GM12878 (cell line): ENCODE data around the gene LRRC45. TPM values are rescaled to one million over a fixed set of nuclear protein-coding genes. Genes with fewer than 3 reads are reported as not detected.

ENCODE experiments used
- ATAC-seq: fragments of 200-7000 bp; cut with Tn5 transposase; 3 replicates; pipeline ENCODE4 v1.9.1; 2020; ENCODE audit warnings: mild to moderate bottlenecking, moderate library complexity
- BruUV-seq: library from RNA; stranded (reverse); fragments of 400-500 nt; replicated peaks from 2 replicates; lab custom pipeline; 2021; lab: Mats Ljungman, UMichigan
- CTCF ChIA-PET: fragments of 300-600 bp; sonication (Branson Sonifier 250); formaldehyde crosslinking; extraction: SDS; loops from one replicate; lab custom pipeline; 2021; ENCODE audit warnings: inconsistent platforms; lab: Yijun Ruan, JAX
- POLR2A ChIA-PET: fragments of 350-600 bp; formaldehyde crosslinking; extraction: SDS; loops from one replicate; lab custom pipeline; 2021; ENCODE audit warnings: inconsistent platforms; lab: Charles Lee
- RAD21 ChIA-PET: fragments of 300-600 bp; sonication (Branson Sonifier 250); formaldehyde crosslinking; loops from one replicate; lab custom pipeline; 2023; ENCODE audit warnings: antibody characterized with exemption; ENCODE audit not compliant: unreplicated experiment; lab: Charles Lee
- SMC1A ChIA-PET: fragments of 300-600 bp; sonication (Branson Sonifier 250); formaldehyde crosslinking; loops from one replicate; lab custom pipeline; 2023; ENCODE audit not compliant: unreplicated experiment, uncharacterized antibody; lab: Charles Lee
- DNase-seq: peaks from one replicate; pipeline ENCODE4 v3.0.0-alpha.2; 2011; ENCODE audit warnings: low read depth, low spot score
- FAIRE-seq: peaks from 3 replicates; lab custom pipeline; 2011; peaks lifted over from hg19 to GRCh38; lab: Jason Lieb, UNC
- H2AFZ ChIP-seq: 2 replicates; pipeline ENCODE4 v1.6.0; 2011; ENCODE audit warnings: low read depth, low read length, control low read depth; ENCODE audit not compliant: control insufficient read depth
- H3K27ac ChIP-seq: 2 replicates; pipeline ENCODE4 v1.5.1; 2011; ENCODE audit warnings: control low read depth; ENCODE audit not compliant: control insufficient read depth, insufficient read depth
- H3K27me3 ChIP-seq, 2 experiments: replicated peaks in 1 of 2; 2 replicates each; pipeline versions ENCODE4 v1.6.0 to v1.6.1; 2011; ENCODE audit warnings: low read length in 1 of 2; ENCODE audit not compliant: control insufficient read depth in 2 of 2, insufficient read depth in 2 of 2
- H3K36me3 ChIP-seq, 2 experiments: 2 replicates each; pipeline ENCODE4 v1.5.1; 2011; ENCODE audit warnings: low read length in 1 of 2; ENCODE audit not compliant: control insufficient read depth in 2 of 2, insufficient read depth in 2 of 2
- H3K4me1 ChIP-seq: 2 replicates; pipeline ENCODE4 v1.6.1; 2011; ENCODE audit warnings: mild to moderate bottlenecking, low read length, moderate library complexity, mixed read lengths; ENCODE audit not compliant: control insufficient read depth, insufficient read depth
- H3K4me2 ChIP-seq: 2 replicates; pipeline ENCODE4 v1.6.0; 2011; ENCODE audit warnings: control low read depth; ENCODE audit not compliant: control insufficient read depth, insufficient read depth
- H3K4me3 ChIP-seq: fragments of 200-600 bp; sonication (generic); 2 replicates; pipeline ENCODE4 v1.5.1; 2016
- H3K79me2 ChIP-seq: 2 replicates; pipeline ENCODE4 v1.6.0; 2011; ENCODE audit warnings: low read length; ENCODE audit not compliant: control insufficient read depth, insufficient read depth
- H3K9ac ChIP-seq: 2 replicates; pipeline ENCODE4 v1.8.0; 2011; ENCODE audit warnings: low read length, control low read depth, mixed read lengths; ENCODE audit not compliant: control insufficient read depth, insufficient read depth
- H3K9me3 ChIP-seq: replicated peaks from 3 replicates; pipeline ENCODE4 v1.5.1; 2011; ENCODE audit warnings: mild to moderate bottlenecking, low read length; ENCODE audit not compliant: control insufficient read depth, insufficient read depth
- H4K20me1 ChIP-seq: 2 replicates; pipeline ENCODE4 v1.6.0; 2011; ENCODE audit not compliant: control insufficient read depth, insufficient read depth
- GATAD2B ChIP-seq: fragments of 450-650 bp; conservative IDR thresholded peaks from 2 replicates; pipeline ENCODE4 v1.6.1; 2017; ENCODE audit warnings: low read depth, mild to moderate bottlenecking, moderate library complexity
- ZZZ3 ChIP-seq: IDR thresholded peaks from 2 replicates; pipeline ENCODE4 v1.6.1; 2011; ENCODE audit warnings: low read depth; ENCODE audit not compliant: control insufficient read depth, insufficient read length
- WGBS: methylation state at CpG from one replicate; pipeline ENCODE4 v1.1.6; 2016; ENCODE audit warnings: low lambda C conversion rate; ENCODE audit not compliant: insufficient replicate concordance, insufficient coverage; ENCODE audit errors: missing lambda C conversion rate; 5-methylcytosine and 5-hydroxymethylcytosine counted together
- in situ Hi-C: fragments of 300-500 bp; cut with MboI; formaldehyde crosslinking; loops from 9 replicates; pipeline ENCODE4 v1.14.3; 2018; ENCODE audit warnings: mixed read lengths
- intact Hi-C: fragments of 100-400 bp; cut with micrococcal nuclease; formaldehyde crosslinking; loops from one replicate; pipeline ENCODE4 v1.14.2; 2022; ENCODE audit not compliant: unreplicated experiment
- polyA plus RNA-seq, 11 experiments: library from polyadenylated mRNA; depleted of rRNA in 4 of 11; unstranded in 6 of 11; stranded (reverse) in 5 of 11; fragments of >200 nt; fragmentation: Nextera tagmentation in 4 of 11; fragmentation: Illumina TruSeq in 1 of 11; extraction: Ambion mirVana in 4 of 11; extraction: Trizol in 1 of 11; gene quantifications; 1 replicate in 1 of 11; 2 replicates in 10 of 11; pipeline versions ENCODE4 v1.2.1 to v1.2.3, GENCODE V29; 2011 to 2016; ENCODE audit warnings: inconsistent platforms in 2 of 11, missing spikeins in 2 of 11, low read depth in 1 of 11
- total RNA-seq, 4 experiments: library from RNA; depleted of rRNA in 3 of 4; stranded (reverse); fragments of >200 nt in 3 of 4; fragmentation: Illumina TruSeq in 1 of 4; extraction: Trizol in 1 of 4; gene quantifications; 2 replicates each; pipeline versions ENCODE4 v1.2.1 to v1.2.3, GENCODE V29; 2013 to 2021
- TF ChIP-seq, protein P1 (sequence below), 3 experiments: IDR thresholded peaks in 2 of 3; conservative IDR thresholded peaks in 1 of 3; 2 replicates each; pipeline ENCODE4 v1.5.1; 2011; ENCODE audit warnings: low read depth in 3 of 3, low read length in 3 of 3, mild to moderate bottlenecking in 3 of 3, control low read depth in 2 of 3, moderate library complexity in 2 of 3, inconsistent platforms in 1 of 3, mixed read lengths in 1 of 3; ENCODE audit not compliant: control insufficient read depth in 2 of 3, insufficient read depth in 1 of 3; ENCODE audit errors: extremely low read depth in 1 of 3

LRRC45 gene
- total and polyA plus RNA-seq, 10 of the 15 experiments (the other 5 are each of a cell fraction or from before 2014, with no cell fraction given): 0.03 to 27.7 (median 10.4) TPM

DNA sequence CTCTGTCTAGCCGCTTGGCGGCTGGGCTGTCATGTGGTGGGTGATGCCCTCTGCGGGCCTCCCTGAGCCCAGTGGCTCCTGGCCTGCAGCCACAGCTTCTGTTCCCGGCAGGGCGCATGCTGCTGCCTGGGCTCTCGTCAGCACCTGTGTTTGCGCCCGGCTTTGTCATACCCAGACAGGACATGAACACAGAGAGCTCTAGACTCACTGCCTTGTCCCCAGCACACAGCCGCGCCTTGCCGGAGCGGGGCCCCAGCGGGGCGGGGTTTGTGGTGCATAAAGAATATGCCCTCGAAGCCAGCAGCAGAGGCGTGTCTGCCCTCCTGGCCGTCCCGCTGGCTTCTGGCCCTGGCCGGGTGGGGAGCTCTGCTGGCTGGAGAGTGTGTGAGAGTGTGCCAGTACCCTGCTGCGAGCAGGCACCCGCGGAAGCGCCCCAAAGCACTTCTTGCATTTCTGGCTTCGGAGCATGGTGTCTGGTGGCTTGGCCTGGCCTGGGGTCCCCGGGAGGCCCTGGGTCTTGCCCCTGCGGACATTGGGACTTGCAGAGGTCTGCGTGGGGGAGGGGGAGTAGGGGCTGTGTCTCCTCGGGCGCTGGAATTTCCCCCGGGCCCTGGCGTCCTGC is 31.3 kb upstream of the LRRC45 start:
- in situ Hi-C loops: no loop called here
- no peak for TF ChIP-seq GATAD2B
- TF ChIP-seq, protein P1, sequence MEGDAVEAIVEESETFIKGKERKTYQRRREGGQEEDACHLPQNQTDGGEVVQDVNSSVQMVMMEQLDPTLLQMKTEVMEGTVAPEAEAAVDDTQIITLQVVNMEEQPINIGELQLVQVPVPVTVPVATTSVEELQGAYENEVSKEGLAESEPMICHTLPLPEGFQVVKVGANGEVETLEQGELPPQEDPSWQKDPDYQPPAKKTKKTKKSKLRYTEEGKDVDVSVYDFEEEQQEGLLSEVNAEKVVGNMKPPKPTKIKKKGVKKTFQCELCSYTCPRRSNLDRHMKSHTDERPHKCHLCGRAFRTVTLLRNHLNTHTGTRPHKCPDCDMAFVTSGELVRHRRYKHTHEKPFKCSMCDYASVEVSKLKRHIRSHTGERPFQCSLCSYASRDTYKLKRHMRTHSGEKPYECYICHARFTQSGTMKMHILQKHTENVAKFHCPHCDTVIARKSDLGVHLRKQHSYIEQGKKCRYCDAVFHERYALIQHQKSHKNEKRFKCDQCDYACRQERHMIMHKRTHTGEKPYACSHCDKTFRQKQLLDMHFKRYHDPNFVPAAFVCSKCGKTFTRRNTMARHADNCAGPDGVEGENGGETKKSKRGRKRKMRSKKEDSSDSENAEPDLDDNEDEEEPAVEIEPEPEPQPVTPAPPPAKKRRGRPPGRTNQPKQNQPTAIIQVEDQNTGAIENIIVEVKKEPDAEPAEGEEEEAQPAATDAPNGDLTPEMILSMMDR (IDR thresholded peaks at IDR 0.05 in 2 of 3, conservative IDR thresholded peaks at IDR 0.05 in 1 of 3; ENCODE audit: control insufficient read depth in 2 of 3, extremely low read depth in 1 of 3, insufficient read depth in 1 of 3, low read depth in 3 of 3, low read length in 3 of 3): no peak
- Histone ChIP-seq H3K27ac (no peak overlapping the region), H3K9ac (no peak overlapping the region), H2AFZ (no peak overlapping the region), H3K27me3 (no peaks in the 10 kb centered on the region), H3K4me3 (no peak overlapping the region), H3K4me1 (no peaks in the 10 kb centered on the region), H3K79me2 (no peaks in the 10 kb centered on the region), H4K20me1 (no peaks in the 10 kb centered on the region), H3K4me2 (no peak overlapping the region), H3K9me3 (no peaks in the 10 kb centered on the region), H3K36me3 (no peaks in the 10 kb centered on the region; a peak in 3 of 4 replicates)
- ChIA-PET RAD21 (no interaction called here), CTCF (no interaction called here), POLR2A (no interaction called here), SMC1A (no interaction called here)
- no peak for DNase-seq
- WGBS: 94% methylated on average over 31 of the region's 31 CpGs
- FAIRE-seq: no peak
- intact Hi-C loops: no loop called here
- no TSS peak for BruUV-seq
- no peak for ATAC-seq

DNA sequence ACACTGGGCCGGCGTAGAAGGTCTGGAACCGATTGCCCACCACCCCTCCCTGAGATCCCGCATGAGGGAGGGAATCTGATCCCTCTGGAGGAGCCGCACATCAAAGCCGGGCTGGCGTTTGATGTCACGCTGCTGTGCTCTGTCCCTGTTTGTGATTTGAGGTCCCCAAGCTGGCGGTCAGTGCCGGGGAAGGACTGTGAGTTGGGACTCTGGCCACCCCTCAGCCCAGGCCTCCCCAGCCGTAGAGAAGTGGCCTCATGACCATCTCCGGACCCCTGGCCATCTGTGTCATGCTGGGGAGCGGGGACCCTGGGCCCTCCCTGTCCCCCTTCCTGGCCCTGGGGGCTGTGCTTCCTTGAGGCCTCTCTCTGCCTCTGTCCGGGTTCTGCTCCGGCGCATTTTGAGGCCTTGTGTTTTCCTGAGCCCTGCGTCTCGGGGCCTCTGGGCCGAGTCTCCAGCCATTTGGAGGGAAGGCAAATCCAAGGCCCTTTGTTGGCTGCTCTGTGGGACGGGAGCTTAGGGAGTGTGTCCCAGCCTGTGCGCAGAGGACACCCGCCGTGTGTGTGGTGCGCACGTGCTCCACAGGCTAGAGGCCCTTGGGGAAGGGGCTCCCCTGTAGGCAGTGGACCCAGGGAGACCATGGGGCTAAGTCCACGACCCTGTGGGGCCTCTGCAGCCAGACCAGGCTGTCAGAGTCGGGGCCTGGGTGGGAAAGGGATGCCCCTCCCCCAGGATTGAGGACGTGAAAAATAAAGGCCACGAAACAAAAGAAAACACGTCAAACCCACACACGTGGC is 30.6 kb upstream of the LRRC45 start:
- Histone ChIP-seq H3K9me3 (no peaks in the 10 kb centered on the region), H3K4me2 (no peak overlapping the region), H3K4me1 (no peaks in the 10 kb centered on the region), H3K27me3 (no peaks in the 10 kb centered on the region), H3K27ac (no peak overlapping the region), H3K79me2 (no peaks in the 10 kb centered on the region), H3K36me3 (peaks cover 0 to 3% of the 10 kb centered on the region in 2 experiments; a peak in 3 of 4 replicates), H3K9ac (no peak overlapping the region), H4K20me1 (no peaks in the 10 kb centered on the region), H2AFZ (no peak overlapping the region), H3K4me3 (no peak overlapping the region)
- SMC1A ChIA-PET: no interaction called here
- intact Hi-C loops (no loop called here), in situ Hi-C loops (no loop called here)
- ATAC-seq (no peak), DNase-seq (no peak), FAIRE-seq (no peak)
- CTCF ChIA-PET: interaction anchor here (1.0 kb wide), 1 partner anchor 11 kb away, joined by 3 read pairs; no protein-coding TSS in a partner anchor
- 89% methylated on average over 31 of the region's 31 CpGs for WGBS
- no TSS peak for BruUV-seq
- RAD21 ChIA-PET: no interaction called here
- POLR2A ChIA-PET: no interaction called here
- no peak for TF ChIP-seq ZZZ3
